GM12891 (cell line): ENCODE measurements around the gene GRIN2A.

ENCODE experiments used
- POLR2A ChIP-seq: IDR thresholded peaks from 2 replicates; pipeline ENCODE4 v1.6.1; 2011; ENCODE audit warnings: low read depth, low read length, control low read depth
- POLR2AphosphoS5 ChIP-seq: IDR thresholded peaks from 2 replicates; pipeline ENCODE4 v1.6.1; 2011; ENCODE audit warnings: low read depth, low read length, control low read depth
- TAF1 ChIP-seq: IDR thresholded peaks from 2 replicates; pipeline ENCODE4 v1.6.1; 2011; ENCODE audit warnings: low read depth, low read length, control low read depth

DNA sequence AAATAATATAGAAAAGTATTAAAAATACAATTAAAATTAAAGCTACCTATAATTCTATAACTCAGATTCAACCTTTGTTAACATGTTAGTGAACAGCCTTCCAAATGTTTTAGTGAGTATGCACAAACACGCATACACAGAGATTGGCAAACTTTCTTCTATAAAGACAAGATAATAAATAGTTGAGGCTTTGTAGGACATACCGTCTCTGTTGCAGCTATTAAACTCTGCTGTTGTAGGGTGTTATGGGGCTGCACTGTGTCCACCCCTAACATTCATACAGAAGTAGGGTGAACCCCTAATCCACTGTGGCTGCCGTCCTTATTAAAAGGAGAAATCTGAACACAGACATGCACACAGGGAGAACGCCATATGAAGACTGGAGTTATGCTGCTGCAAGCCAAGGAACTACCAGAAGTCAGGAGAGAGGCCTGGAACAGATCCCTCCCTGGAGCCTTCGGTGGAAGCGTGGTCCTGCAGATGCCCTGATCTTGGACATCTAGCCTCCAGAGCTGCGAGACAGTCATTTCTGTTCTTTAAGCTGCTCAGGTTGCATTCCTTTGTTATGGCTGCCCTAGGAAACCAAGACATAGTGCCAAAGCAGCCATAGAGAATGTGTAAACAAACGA lies 383.2 kb downstream of the GRIN2A start:
- TF ChIP-seq POLR2AphosphoS5 (no peak), POLR2A (no peak), TAF1 (no peak)
